Natural killer cell (primary cell): ENCODE results near the gene SKAP2. TPM values are rescaled to one million over a fixed set of nuclear protein-coding genes. Genes with fewer than 3 reads are reported as not detected.

ENCODE experiments used
- ATAC-seq, 3 donors: fragments of 150-1000 bp in 2 of 3; fragments of 200-7000 bp in 1 of 3; cut with Tn5 transposase; 1 replicate in 1 of 3; 2 replicates in 2 of 3; pipeline ENCODE4 v1.10.0; 2021; ENCODE audit warnings: mild to moderate bottlenecking in 2 of 3, moderate library complexity in 2 of 3
- DNase-seq, 2 donors: peaks; one replicate each; pipeline versions ENCODE4 v3.0.0 to v3.0.0-alpha.2; 2013 to 2021; ENCODE audit warnings: mixed read lengths in 1 of 2
- H3K27ac ChIP-seq: one replicate; pipeline ENCODE4 v1.5.1; 2013; ENCODE audit warnings: mild to moderate bottlenecking, low read length
- H3K27me3 ChIP-seq: one replicate; pipeline ENCODE4 v1.6.1; 2013; ENCODE audit warnings: low read length; ENCODE audit not compliant: control insufficient read depth, insufficient read depth
- H3K36me3 ChIP-seq: one replicate; pipeline ENCODE4 v1.6.1; 2013; ENCODE audit warnings: low read length; ENCODE audit not compliant: control insufficient read depth, insufficient read depth
- H3K4me1 ChIP-seq: one replicate; pipeline ENCODE4 v1.6.1; 2013; ENCODE audit warnings: low read length; ENCODE audit not compliant: control insufficient read depth, insufficient read depth
- H3K4me3 ChIP-seq: one replicate; pipeline ENCODE4 v1.5.1; 2013; ENCODE audit warnings: low read length
- H3K9me3 ChIP-seq: one replicate; pipeline ENCODE4 v1.6.1; 2013; ENCODE audit warnings: low read length; ENCODE audit not compliant: control insufficient read depth, insufficient read depth
- H3K27ac Mint-ChIP-seq, 2 donors: one replicate each; pipeline ENCODE4 v1.8.0; 2022; ENCODE audit warnings: mild to moderate bottlenecking in 2 of 2, mixed read lengths in 2 of 2, moderate library complexity in 1 of 2
- H3K27me3 Mint-ChIP-seq, 2 donors: one replicate each; pipeline ENCODE4 v1.8.0; 2022; ENCODE audit warnings: low read depth in 2 of 2, mixed read lengths in 2 of 2
- H3K36me3 Mint-ChIP-seq: one replicate; pipeline ENCODE4 v1.8.0; 2022; ENCODE audit warnings: mixed read lengths
- H3K4me1 Mint-ChIP-seq, 2 donors: one replicate each; pipeline ENCODE4 v1.8.0; 2022; ENCODE audit warnings: mixed read lengths in 2 of 2
- H3K4me3 Mint-ChIP-seq: one replicate; pipeline ENCODE4 v1.8.0; 2022; ENCODE audit warnings: mild to moderate bottlenecking, moderate library complexity, mixed read lengths
- H3K9me3 Mint-ChIP-seq, 2 donors: one replicate each; pipeline ENCODE4 v1.8.0; 2022; ENCODE audit warnings: mixed read lengths in 2 of 2
- WGBS: methylation state at CpG from one replicate; pipeline ENCODE4 v1.1.7; 2013; ENCODE audit warnings: missing lambda C conversion rate; ENCODE audit not compliant: insufficient coverage; 5-methylcytosine and 5-hydroxymethylcytosine counted together
- intact Hi-C: fragments of 100-400 bp; cut with micrococcal nuclease; formaldehyde crosslinking; loops from one replicate; pipeline ENCODE4 v1.14.2; 2022
- total RNA-seq, 4 donors: library from RNA; stranded (reverse); fragments of 120-200 nt in 1 of 4; gene quantifications; one replicate each; pipeline versions ENCODE4 v1.2.3 to v1.2.4, GENCODE V29; 2013 to 2022
- TF ChIP-seq, protein P1 (sequence below): fragments of 200-600 bp; IDR thresholded peaks from one replicate; pipeline ENCODE4 v1.8.0; 2022; ENCODE audit warnings: antibody characterized with exemption

The SKAP2 gene
- total RNA-seq, 3 donors from 2014 or later (not counting 1 experiment from before 2014, with no cell fraction given) = 26.8 to 42.4 (median 35.1) TPM

GRCh38 chr7:26649388-26649787, 215.0 kb downstream of the SKAP2 start:
- DNase-seq (no peak), ATAC-seq (no peak)
- Mint-ChIP-seq H3K4me1 (no peaks in the 10 kb centered on the region), H3K27ac (no peak overlapping the region), H3K9me3 (no peaks in the 10 kb centered on the region), H3K4me3 (no peak overlapping the region), H3K27me3 (no peaks in the 10 kb centered on the region), H3K36me3 (no peaks in the 10 kb centered on the region)
- Histone ChIP-seq H3K9me3 (no peaks in the 10 kb centered on the region), H3K4me1 (no peaks in the 10 kb centered on the region), H3K27me3 (no peaks in the 10 kb centered on the region), H3K4me3 (no peak overlapping the region), H3K27ac (no peak overlapping the region), H3K36me3 (no peaks in the 10 kb centered on the region)
- intact Hi-C loops = no loop called here
- TF ChIP-seq, protein P1, sequence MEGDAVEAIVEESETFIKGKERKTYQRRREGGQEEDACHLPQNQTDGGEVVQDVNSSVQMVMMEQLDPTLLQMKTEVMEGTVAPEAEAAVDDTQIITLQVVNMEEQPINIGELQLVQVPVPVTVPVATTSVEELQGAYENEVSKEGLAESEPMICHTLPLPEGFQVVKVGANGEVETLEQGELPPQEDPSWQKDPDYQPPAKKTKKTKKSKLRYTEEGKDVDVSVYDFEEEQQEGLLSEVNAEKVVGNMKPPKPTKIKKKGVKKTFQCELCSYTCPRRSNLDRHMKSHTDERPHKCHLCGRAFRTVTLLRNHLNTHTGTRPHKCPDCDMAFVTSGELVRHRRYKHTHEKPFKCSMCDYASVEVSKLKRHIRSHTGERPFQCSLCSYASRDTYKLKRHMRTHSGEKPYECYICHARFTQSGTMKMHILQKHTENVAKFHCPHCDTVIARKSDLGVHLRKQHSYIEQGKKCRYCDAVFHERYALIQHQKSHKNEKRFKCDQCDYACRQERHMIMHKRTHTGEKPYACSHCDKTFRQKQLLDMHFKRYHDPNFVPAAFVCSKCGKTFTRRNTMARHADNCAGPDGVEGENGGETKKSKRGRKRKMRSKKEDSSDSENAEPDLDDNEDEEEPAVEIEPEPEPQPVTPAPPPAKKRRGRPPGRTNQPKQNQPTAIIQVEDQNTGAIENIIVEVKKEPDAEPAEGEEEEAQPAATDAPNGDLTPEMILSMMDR = no peak
- 95% methylated on average over 3 of the region's 3 CpGs for WGBS

- no peaks in the 10 kb centered on the region for H3K36me3 ChIP-seq
- no peak overlapping the region for H3K4me3 ChIP-seq
- WGBS = 100% methylated on average over 2 of the region's 2 CpGs
- Mint-ChIP-seq H3K9me3 (no peaks in the 10 kb centered on the region), H3K27ac (no peak overlapping the region), H3K4me1 (no peaks in the 10 kb centered on the region), H3K27me3 (no peaks in the 10 kb centered on the region), H3K4me3 (no peak overlapping the region), H3K36me3 (no peaks in the 10 kb centered on the region)
- no peaks in the 10 kb centered on the region for H3K27me3 ChIP-seq
- TF ChIP-seq, protein P1 = no peak
- H3K4me1 ChIP-seq = no peaks in the 10 kb centered on the region
- H3K27ac ChIP-seq = no peak overlapping the region
- no peaks in the 10 kb centered on the region for H3K9me3 ChIP-seq
- intact Hi-C loops = no loop called here
- no peak for DNase-seq
- ATAC-seq = no peak
Observed at GRCh38 chr7:26648554-26648953, 215.8 kb downstream of the SKAP2 start.

DNA sequence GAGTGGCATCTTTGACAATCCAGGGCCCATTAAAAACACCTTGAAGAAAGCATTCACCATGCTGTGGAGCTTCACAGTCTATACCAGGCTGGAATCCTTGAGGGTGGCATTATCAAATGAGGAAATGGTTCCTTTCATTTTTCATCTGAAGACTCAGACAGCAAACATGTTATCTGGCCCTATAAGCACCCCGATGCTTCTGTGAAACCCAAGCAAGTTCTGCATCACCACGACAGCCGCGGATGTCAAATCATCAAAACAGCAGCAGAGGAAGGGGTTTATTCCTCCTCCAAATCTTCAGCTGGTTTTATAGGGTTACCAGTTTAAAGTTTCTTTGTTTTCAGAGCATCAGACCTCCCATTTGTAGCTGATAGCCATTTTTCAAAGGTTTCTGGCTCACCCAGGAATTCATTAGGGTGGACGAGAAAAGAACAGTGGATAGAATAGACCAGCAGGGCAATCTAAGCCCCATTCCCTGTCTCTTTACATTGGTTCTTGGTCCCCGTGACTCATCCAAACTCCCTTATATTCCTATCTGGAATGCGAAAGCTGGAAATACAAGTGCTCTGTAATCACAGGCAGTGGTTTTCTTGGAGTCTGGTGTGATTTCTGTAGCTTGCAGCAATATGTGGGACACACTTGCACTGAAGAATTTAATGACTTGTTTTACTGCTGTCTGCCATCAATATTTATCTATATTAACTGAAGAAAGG, 217.9 kb downstream of the SKAP2 start:
- H3K4me1 ChIP-seq = no peaks in the 10 kb centered on the region
- Mint-ChIP-seq H3K27ac (no peak overlapping the region), H3K36me3 (no peaks in the 10 kb centered on the region), H3K4me3 (no peak overlapping the region), H3K27me3 (no peaks in the 10 kb centered on the region), H3K4me1 (no peaks in the 10 kb centered on the region), H3K9me3 (no peaks in the 10 kb centered on the region)
- no peaks in the 10 kb centered on the region for H3K9me3 ChIP-seq
- H3K4me3 ChIP-seq = no peak overlapping the region
- H3K27me3 ChIP-seq = no peaks in the 10 kb centered on the region
- TF ChIP-seq, protein P1 = no peak
- H3K36me3 ChIP-seq = no peaks in the 10 kb centered on the region
- no peak for DNase-seq
- 86% methylated on average over 6 of the region's 7 CpGs for WGBS
- intact Hi-C loops = no loop called here
- no peak for ATAC-seq
- no peak overlapping the region for H3K27ac ChIP-seq

- no peaks in the 10 kb centered on the region for H3K36me3 Mint-ChIP-seq
- H3K27ac Mint-ChIP-seq = no peak overlapping the region
- WGBS = 39% methylated on average over 6 of the region's 6 CpGs
- intact Hi-C loops = no loop called here
- Histone ChIP-seq H3K27ac (no peak overlapping the region), H3K9me3 (no peaks in the 10 kb centered on the region), H3K4me1 (no peaks in the 10 kb centered on the region), H3K27me3 (no peaks in the 10 kb centered on the region), H3K36me3 (no peaks in the 10 kb centered on the region), H3K4me3 (no peak overlapping the region)
- TF ChIP-seq, protein P1 = no peak
- H3K27me3 Mint-ChIP-seq = no peaks in the 10 kb centered on the region
- DNase-seq (no peak), ATAC-seq (no peak)
- no peaks in the 10 kb centered on the region for H3K4me1 Mint-ChIP-seq
- no peak overlapping the region for H3K4me3 Mint-ChIP-seq
- H3K9me3 Mint-ChIP-seq = no peaks in the 10 kb centered on the region
Observed at GRCh38 chr7:26645121-26645520, 219.3 kb downstream of the SKAP2 start.
